H1 (cell line): ENCODE measurements around the gene FGF14. TPM values are rescaled to one million over a fixed set of nuclear protein-coding genes. Genes with fewer than 3 reads are reported as not detected.

Experiments
- CTCF ChIA-PET: fragments of 300-600 bp; sonication (Branson Sonifier 250); formaldehyde crosslinking; loops from one replicate; lab custom pipeline; 2021; ENCODE audit not compliant: partially characterized antibody; lab: Charles Lee
- POLR2A ChIA-PET: fragments of 300-600 bp; sonication (Branson Sonifier 250); formaldehyde crosslinking; loops from one replicate; lab custom pipeline; 2021; ENCODE audit warnings: inconsistent platforms; ENCODE audit not compliant: partially characterized antibody; lab: Charles Lee
- DNase-seq, 2 experiments: peaks; one replicate each; pipeline versions ENCODE4 v3.0.0 to v3.0.0-alpha.2; 2010 to 2022; ENCODE audit warnings: low spot score in 2 of 2, low read depth in 1 of 2, mixed read lengths in 1 of 2
- FAIRE-seq: peaks from 2 replicates; lab custom pipeline; 2011; peaks lifted over from hg19 to GRCh38; lab: Jason Lieb, UNC
- H2AFZ ChIP-seq: 2 replicates; pipeline ENCODE4 v1.8.1; 2012; ENCODE audit warnings: low read length, inconsistent platforms
- H2AK5ac ChIP-seq: 2 replicates; pipeline ENCODE4 v1.6.1; 2013; ENCODE audit warnings: low read depth, low read length
- H2BK120ac ChIP-seq: replicated peaks from 2 replicates; pipeline ENCODE3; 2013; ENCODE audit warnings: low read depth, low read length, inconsistent platforms
- H2BK12ac ChIP-seq: 2 replicates; pipeline ENCODE4 v1.6.1; 2013; ENCODE audit warnings: low read depth, low read length
- H2BK15ac ChIP-seq: 2 replicates; pipeline ENCODE4 v1.6.1; 2013; ENCODE audit warnings: low read length
- H2BK20ac ChIP-seq: 2 replicates; pipeline ENCODE4 v1.6.1; 2013; ENCODE audit warnings: low read length
- H2BK5ac ChIP-seq: 2 replicates; pipeline ENCODE4 v1.6.1; 2013; ENCODE audit warnings: low read depth, low read length
- H3K14ac ChIP-seq: 2 replicates; pipeline ENCODE4 v1.6.1; 2013; ENCODE audit warnings: inconsistent platforms; ENCODE audit not compliant: insufficient read length
- H3K18ac ChIP-seq: 2 replicates; pipeline ENCODE4 v1.6.1; 2013; ENCODE audit warnings: low read length; ENCODE audit errors: extremely low read depth
- H3K23ac ChIP-seq: 2 replicates; pipeline ENCODE4 v1.6.1; 2013; ENCODE audit warnings: inconsistent platforms; ENCODE audit not compliant: insufficient read length
- H3K23me2 ChIP-seq: 2 replicates; pipeline ENCODE4 v1.6.1; 2013; ENCODE audit warnings: low read depth, low read length
- H3K27ac ChIP-seq: 2 replicates; pipeline ENCODE4 v1.6.1; 2011; ENCODE audit warnings: low read depth, low read length, inconsistent platforms
- H3K27me3 ChIP-seq, 4 experiments: replicated peaks in 1 of 4; 1 replicate in 1 of 4; 2 replicates in 3 of 4; pipeline versions ENCODE4 v1.6.1 to v1.8.1; 2011 to 2013; ENCODE audit warnings: low read length in 3 of 4, mild to moderate bottlenecking in 3 of 4, inconsistent platforms in 2 of 4, mixed read lengths in 2 of 4, moderate library complexity in 1 of 4; ENCODE audit not compliant: control insufficient read depth in 3 of 4, insufficient read depth in 3 of 4; ENCODE audit errors: extremely low read depth in 1 of 4
- H3K36me3 ChIP-seq, 4 experiments: 2 replicates each; pipeline versions ENCODE4 v1.6.1 to v1.8.1; 2011 to 2013; ENCODE audit warnings: mild to moderate bottlenecking in 4 of 4, low read length in 3 of 4, moderate library complexity in 2 of 4, control low read depth in 1 of 4, inconsistent platforms in 1 of 4; ENCODE audit not compliant: insufficient read depth in 4 of 4, control insufficient read depth in 2 of 4
- H3K4ac ChIP-seq: replicated peaks from 2 replicates; pipeline ENCODE3; 2013; ENCODE audit warnings: low read length, low read depth, mixed read lengths, inconsistent platforms; ENCODE audit not compliant: insufficient read length
- H3K4me1 ChIP-seq, 4 experiments: replicated peaks in 1 of 4; 1 replicate in 1 of 4; 2 replicates in 3 of 4; pipeline versions ENCODE4 v1.6.1 to v1.8.1; 2011 to 2013; ENCODE audit warnings: low read length in 3 of 4, inconsistent platforms in 2 of 4, mixed read lengths in 1 of 4; ENCODE audit not compliant: insufficient read depth in 4 of 4, control insufficient read depth in 3 of 4
- H3K4me2 ChIP-seq, 2 experiments: 2 replicates each; pipeline versions ENCODE4 v1.6.1 to v1.8.1; 2011 to 2013; ENCODE audit warnings: low read depth in 2 of 2, low read length in 2 of 2, control low read depth in 1 of 2, inconsistent platforms in 1 of 2, mild to moderate bottlenecking in 1 of 2; ENCODE audit not compliant: insufficient read depth in 1 of 2
- H3K4me3 ChIP-seq, 4 experiments: fragments of 200-600, 300-600 bp in 1 of 4; sonication (generic), shearing (Covaris generic), sonication (Bioruptor Twin) in 1 of 4; 2 replicates each; pipeline versions ENCODE4 v1.5.1 to v1.8.1; 2011 to 2016; ENCODE audit warnings: low read length in 4 of 4, low read depth in 3 of 4, control low read depth in 2 of 4, inconsistent platforms in 2 of 4, mild to moderate bottlenecking in 2 of 4, mixed read lengths in 1 of 4, moderate library complexity in 1 of 4; ENCODE audit not compliant: insufficient read depth in 2 of 4; ENCODE audit errors: extremely low read depth in 1 of 4
- H3K56ac ChIP-seq: replicated peaks from 2 replicates; pipeline ENCODE3; 2013; ENCODE audit warnings: low read depth, mild to moderate bottlenecking, mixed read lengths, low read length, inconsistent platforms; ENCODE audit not compliant: insufficient read length
- H3K79me1 ChIP-seq: 2 replicates; pipeline ENCODE4 v1.6.1; 2013; ENCODE audit warnings: low read depth, low read length, control low read depth
- H3K79me2 ChIP-seq, 2 experiments: 2 replicates each; pipeline versions ENCODE4 v1.6.1 to v1.8.1; 2012 to 2013; ENCODE audit warnings: low read length in 2 of 2, mild to moderate bottlenecking in 2 of 2, inconsistent platforms in 1 of 2; ENCODE audit not compliant: insufficient read depth in 2 of 2, control insufficient read depth in 1 of 2
- H3K9ac ChIP-seq, 4 experiments: replicated peaks in 1 of 4; 1 replicate in 1 of 4; 2 replicates in 3 of 4; pipeline versions ENCODE4 v1.6.1 to v1.8.1; 2011 to 2013; ENCODE audit warnings: low read depth in 3 of 4, low read length in 3 of 4, control low read depth in 2 of 4, mild to moderate bottlenecking in 2 of 4, moderate library complexity in 2 of 4, inconsistent platforms in 1 of 4; ENCODE audit errors: extremely low read depth in 1 of 4
- H3K9me3 ChIP-seq, 2 experiments: 2 replicates each; pipeline versions ENCODE4 v1.6.1 to v1.8.1; 2012 to 2013; ENCODE audit warnings: mild to moderate bottlenecking in 2 of 2, moderate library complexity in 2 of 2, control low read depth in 1 of 2, inconsistent platforms in 1 of 2, low read depth in 1 of 2, low read length in 1 of 2, mixed read lengths in 1 of 2; ENCODE audit not compliant: insufficient read depth in 2 of 2
- H4K20me1 ChIP-seq, 2 experiments: replicated peaks in 1 of 2; 2 replicates each; pipeline versions ENCODE3 to v1.8.1; 2011 to 2013; ENCODE audit warnings: inconsistent platforms in 2 of 2, low read length in 2 of 2, mild to moderate bottlenecking in 1 of 2; ENCODE audit not compliant: insufficient read depth in 2 of 2, control insufficient read depth in 1 of 2
- H4K5ac ChIP-seq: 2 replicates; pipeline ENCODE4 v1.6.1; 2013; ENCODE audit warnings: low read length, low read depth, mixed read lengths, inconsistent platforms; ENCODE audit not compliant: insufficient read length
- H4K8ac ChIP-seq: 2 replicates; pipeline ENCODE4 v1.8.0; 2013; ENCODE audit warnings: mild to moderate bottlenecking, moderate library complexity, low read length, inconsistent platforms; ENCODE audit not compliant: insufficient read depth; ENCODE audit errors: extremely low read depth
- H4K91ac ChIP-seq: replicated peaks from 2 replicates; pipeline ENCODE3; 2013; ENCODE audit warnings: low read length, mixed read lengths, inconsistent platforms; ENCODE audit not compliant: insufficient read length
- CHD1 ChIP-seq: IDR thresholded peaks from 2 replicates; pipeline ENCODE4 v1.6.1; 2012; ENCODE audit warnings: low read depth, low read length, improper control_type of control experiment
- HDAC6 ChIP-seq: IDR thresholded peaks from one replicate; pipeline ENCODE4 v1.7.1; 2012; ENCODE audit warnings: low read depth, mild to moderate bottlenecking, inconsistent platforms, low read length, moderate library complexity
- WGBS, 2 experiments: shearing (Covaris generic) in 1 of 2; methylation state at CpG; one replicate each; pipeline versions ENCODE4 v1.1.6 to v1.1.7; 2013 to 2015; ENCODE audit warnings: low lambda C conversion rate in 2 of 2, mixed read lengths in 2 of 2, inconsistent platforms in 1 of 2, low coverage in 1 of 2, missing lambda C conversion rate in 1 of 2; ENCODE audit not compliant: insufficient replicate concordance in 2 of 2, insufficient coverage in 1 of 2, insufficient read length in 1 of 2; ENCODE audit errors: extremely low coverage in 1 of 2, missing lambda C conversion rate in 1 of 2; 5-methylcytosine and 5-hydroxymethylcytosine counted together
- polyA plus RNA-seq, 7 experiments: library from polyadenylated mRNA; depleted of rRNA in 3 of 7; stranded (reverse) in 5 of 7; unstranded in 2 of 7; fragments of >200 nt in 5 of 7; fragments of 200-250 nt in 2 of 7; gene quantifications; 1 replicate in 5 of 7; 2 replicates in 1 of 7; 4 replicates in 1 of 7; pipeline versions ENCODE4 v1.2.1 to v1.2.3, GENCODE V29; 2011 to 2013; ENCODE audit warnings: missing spikeins in 2 of 7, mixed read lengths in 2 of 7
- total RNA-seq: library from RNA; stranded (reverse); fragmentation: NEBNext Ultra II Directional; extraction: Animal tissue kit (Norgen Biotek cat#: 25700); gene quantifications from 2 replicates; pipeline ENCODE4 v1.2.1, GENCODE V29; 2021

Gene FGF14
- total and polyA plus RNA-seq, 2 of the 8 experiments (the other 6 are each of a cell fraction or from before 2014, with no cell fraction given) = 0.05 to 0.58 TPM

GRCh38 chr13:101817898-101818297 is 584.0 kb downstream of the FGF14 start:
- H3K18ac ChIP-seq = no peak overlapping the region
- no peak overlapping the region for H4K8ac ChIP-seq
- no peaks in the 10 kb centered on the region for H3K27me3 ChIP-seq
- FAIRE-seq (no peak), DNase-seq (no peak)
- H3K79me2 ChIP-seq = no peaks in the 10 kb centered on the region
- 97% methylated on average over 3 of the region's 3 CpGs; no CpG with 5 or more reads in 1 of the 2 experiments for WGBS, 2 experiments
- H3K36me3 ChIP-seq = no peaks in the 10 kb centered on the region
- no peak overlapping the region for H3K4me3 ChIP-seq
- no peak overlapping the region for H3K14ac ChIP-seq
- no peak overlapping the region for H2BK12ac ChIP-seq
- TF ChIP-seq HDAC6 = no peak
- no peak for TF ChIP-seq CHD1
- no peak overlapping the region for H3K9ac ChIP-seq
- H3K9me3 ChIP-seq = no peaks in the 10 kb centered on the region
- ChIA-PET POLR2A (no interaction called here), CTCF (interaction anchor here (2.1 kb wide), 1 partner anchor 10 kb away, joined by 5 read pairs; no protein-coding TSS in a partner anchor)
- H3K56ac ChIP-seq = no peak overlapping the region
- H4K91ac ChIP-seq = no peak overlapping the region
- no peak overlapping the region for H2AK5ac ChIP-seq
- H2BK15ac ChIP-seq = no peak overlapping the region
- no peak overlapping the region for H3K23ac ChIP-seq
- no peak overlapping the region for H2AFZ ChIP-seq
- H4K20me1 ChIP-seq = no peaks in the 10 kb centered on the region
- no peak overlapping the region for H3K27ac ChIP-seq
- no peak overlapping the region for H2BK20ac ChIP-seq
- no peak overlapping the region for H4K5ac ChIP-seq
- H3K4ac ChIP-seq = no peak overlapping the region
- no peaks in the 10 kb centered on the region for H3K79me1 ChIP-seq
- H3K4me1 ChIP-seq = no peaks in the 10 kb centered on the region
- H2BK5ac ChIP-seq = no peak overlapping the region
- no peaks in the 10 kb centered on the region for H3K23me2 ChIP-seq
- no peak overlapping the region for H3K4me2 ChIP-seq
- no peak overlapping the region for H2BK120ac ChIP-seq
